K562 (cell line): Measurements from ENCODE around the gene KIF26B.

Experiments used
- GTF2F1 ChIP-seq: IDR thresholded peaks from 2 replicates; pipeline ENCODE4 v1.6.1; 2011; ENCODE audit warnings: low read depth, low read length, improper control_type of control experiment
- MAFG ChIP-seq: fragments of 450-650 bp; conservative IDR thresholded peaks from 2 replicates; pipeline ENCODE4 v1.6.1; 2016; ENCODE audit warnings: missing genetic modification characterization, missing compliant biosample characterization
- PHB2 ChIP-seq: fragments of 450-650 bp; IDR thresholded peaks from 2 replicates; pipeline ENCODE4 v1.6.1; 2017; ENCODE audit warnings: low read depth
- POLR2A ChIP-seq: fragments of 450-650 bp; conservative IDR thresholded peaks from 2 replicates; pipeline ENCODE4 v1.6.1; 2016
- ZNF197 ChIP-seq: fragments of 200-800 bp; sonication (Bioruptor generic); IDR thresholded peaks from 2 replicates; pipeline ENCODE4 v1.6.1; 2016; ENCODE audit warnings: low read depth, missing genetic modification characterization, missing compliant biosample characterization
- TF ChIP-seq, protein P1 (sequence below), 3 experiments: IDR thresholded peaks in 2 of 3; conservative IDR thresholded peaks in 1 of 3; 2 replicates each; pipeline ENCODE4 v1.5.1; 2011 to 2012; ENCODE audit warnings: low read length in 3 of 3, mild to moderate bottlenecking in 3 of 3, control low read depth in 2 of 3, improper control_type of control experiment in 1 of 3, inconsistent platforms in 1 of 3, low read depth in 1 of 3, mixed read lengths in 1 of 3, moderate library complexity in 1 of 3; ENCODE audit not compliant: insufficient read depth in 2 of 3

DNA sequence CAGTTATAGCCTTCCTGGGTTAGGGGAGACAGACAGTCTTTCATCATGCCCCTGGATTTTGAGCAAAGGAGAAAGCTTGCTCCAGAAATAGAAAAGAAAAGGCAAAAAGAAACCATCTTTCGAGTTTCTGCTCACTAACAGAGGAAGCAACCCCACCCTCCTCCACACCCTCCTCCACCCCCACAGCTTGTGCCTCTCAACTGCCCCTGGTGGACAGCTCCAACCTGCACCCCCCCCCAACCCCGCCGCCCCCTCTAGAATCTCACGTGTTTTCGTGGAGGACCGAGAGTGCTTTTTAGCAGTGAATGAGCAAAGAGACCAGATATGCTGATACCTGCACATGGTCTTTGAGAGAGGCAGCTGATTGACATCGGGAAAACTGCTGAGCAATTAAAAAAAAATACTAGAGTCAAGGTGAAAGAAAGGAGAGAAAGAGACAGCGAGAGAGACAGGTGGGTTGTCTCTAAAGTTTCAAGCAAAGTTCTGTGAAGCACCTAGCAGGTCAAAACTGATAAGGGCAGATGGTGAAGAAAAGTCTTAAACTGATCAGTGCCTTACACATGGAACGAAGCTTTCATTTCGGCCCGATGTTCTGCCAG lies 358.3 kb downstream of the KIF26B start:
- TF ChIP-seq, protein P1, sequence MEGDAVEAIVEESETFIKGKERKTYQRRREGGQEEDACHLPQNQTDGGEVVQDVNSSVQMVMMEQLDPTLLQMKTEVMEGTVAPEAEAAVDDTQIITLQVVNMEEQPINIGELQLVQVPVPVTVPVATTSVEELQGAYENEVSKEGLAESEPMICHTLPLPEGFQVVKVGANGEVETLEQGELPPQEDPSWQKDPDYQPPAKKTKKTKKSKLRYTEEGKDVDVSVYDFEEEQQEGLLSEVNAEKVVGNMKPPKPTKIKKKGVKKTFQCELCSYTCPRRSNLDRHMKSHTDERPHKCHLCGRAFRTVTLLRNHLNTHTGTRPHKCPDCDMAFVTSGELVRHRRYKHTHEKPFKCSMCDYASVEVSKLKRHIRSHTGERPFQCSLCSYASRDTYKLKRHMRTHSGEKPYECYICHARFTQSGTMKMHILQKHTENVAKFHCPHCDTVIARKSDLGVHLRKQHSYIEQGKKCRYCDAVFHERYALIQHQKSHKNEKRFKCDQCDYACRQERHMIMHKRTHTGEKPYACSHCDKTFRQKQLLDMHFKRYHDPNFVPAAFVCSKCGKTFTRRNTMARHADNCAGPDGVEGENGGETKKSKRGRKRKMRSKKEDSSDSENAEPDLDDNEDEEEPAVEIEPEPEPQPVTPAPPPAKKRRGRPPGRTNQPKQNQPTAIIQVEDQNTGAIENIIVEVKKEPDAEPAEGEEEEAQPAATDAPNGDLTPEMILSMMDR (IDR thresholded peaks at IDR 0.05 in 2 of 3, conservative IDR thresholded peaks at IDR 0.05 in 1 of 3; ENCODE audit: insufficient read depth in 2 of 3, low read depth in 1 of 3, low read length in 3 of 3) = peak in 2 of 3 experiments; percentile 26 to 54; a peak in 3 of 6 replicates
- TF ChIP-seq PHB2 = no peak
- peak; percentile 88 for TF ChIP-seq MAFG (tag)
- TF ChIP-seq ZNF197 (CRISPR knock-in tag) = no peak
- no peak for TF ChIP-seq POLR2A
- TF ChIP-seq GTF2F1 = no peak
